OCI-LY7 (cell line): ENCODE data around the gene FRMD1. TPM values are rescaled to one million over a fixed set of nuclear protein-coding genes. Genes with fewer than 3 reads are reported as not detected.

Experiments
- BruUV-seq: library from RNA; stranded (reverse); fragments of 400-500 nt; replicated peaks from 2 replicates; lab custom pipeline; 2021; lab: Mats Ljungman, UMichigan
- CTCF ChIA-PET: fragments of 300-600 bp; sonication (Branson Sonifier 250); formaldehyde crosslinking; loops from one replicate; lab custom pipeline; 2022; ENCODE audit warnings: antibody characterized with exemption; ENCODE audit not compliant: unreplicated experiment; lab: Charles Lee
- POLR2A ChIA-PET: fragments of 300-600 bp; sonication (Branson Sonifier 250); formaldehyde crosslinking; loops from one replicate; lab custom pipeline; 2022; ENCODE audit warnings: antibody characterized with exemption; lab: Charles Lee
- DNase-seq: peaks from one replicate; pipeline ENCODE4 v3.0.0-alpha.2; 2015; ENCODE audit warnings: low spot score
- H2AFZ ChIP-seq: fragments of 200-600 bp; sonication (generic), shearing (Covaris generic); 2 replicates; pipeline ENCODE4 v1.6.1; 2014; ENCODE audit warnings: mild to moderate bottlenecking, antibody characterized with exemption, low read length, moderate library complexity
- H3K27ac ChIP-seq: fragments of 200-600 bp; sonication (generic); 2 replicates; pipeline ENCODE4 v1.5.1; 2014; ENCODE audit warnings: mixed run types, low read depth, mild to moderate bottlenecking, moderate library complexity, low read length, inconsistent platforms; ENCODE audit not compliant: poor library complexity, severe bottlenecking
- H3K36me3 ChIP-seq: fragments of 200-600 bp; sonication (generic); 2 replicates; pipeline ENCODE4 v1.6.1; 2014; ENCODE audit warnings: mild to moderate bottlenecking, antibody characterized with exemption, low read length, moderate library complexity, mixed read lengths; ENCODE audit not compliant: insufficient read depth
- H3K4me1 ChIP-seq: fragments of 200-600 bp; sonication (generic); 2 replicates; pipeline ENCODE4 v1.5.1; 2014; ENCODE audit warnings: mild to moderate bottlenecking, low read length; ENCODE audit not compliant: insufficient read depth, poor library complexity, severe bottlenecking
- H3K4me2 ChIP-seq: fragments of 200-600 bp; sonication (generic); 2 replicates; pipeline ENCODE4 v1.6.1; 2014; ENCODE audit warnings: mild to moderate bottlenecking, low read length
- H3K4me3 ChIP-seq: fragments of 200-600 bp; sonication (generic); 2 replicates; pipeline ENCODE4 v1.5.1; 2014; ENCODE audit warnings: mild to moderate bottlenecking, low read depth, low read length; ENCODE audit not compliant: poor library complexity, severe bottlenecking
- H3K79me2 ChIP-seq: fragments of 200-600 bp; sonication (generic); 2 replicates; pipeline ENCODE4 v1.6.1; 2016; ENCODE audit warnings: low read depth, mild to moderate bottlenecking, low read length, moderate library complexity, mixed read lengths; ENCODE audit not compliant: insufficient read depth
- H3K9me2 ChIP-seq: fragments of 200-600 bp; sonication (generic); 2 replicates; pipeline ENCODE4 v1.6.1; 2016; ENCODE audit warnings: mild to moderate bottlenecking, low read length, mixed read lengths; ENCODE audit not compliant: insufficient read depth
- H3K9me3 ChIP-seq: fragments of 200-600 bp; sonication (generic); 2 replicates; pipeline ENCODE4 v1.6.1; 2014; ENCODE audit warnings: mild to moderate bottlenecking, mixed run types, low read length, mixed read lengths
- H4K20me1 ChIP-seq: fragments of 200-600 bp; sonication (generic); 2 replicates; pipeline ENCODE4 v1.6.1; 2014; ENCODE audit warnings: mild to moderate bottlenecking, antibody characterized with exemption, low read length, moderate library complexity, mixed read lengths; ENCODE audit not compliant: insufficient read depth
- EZH2phosphoT487 ChIP-seq: fragments of 200-600 bp; sonication (generic); IDR thresholded peaks from 2 replicates; pipeline ENCODE4 v1.6.1; 2018; ENCODE audit warnings: low read depth, borderline replicate concordance, mild to moderate bottlenecking, mixed run types, antibody characterized with exemption, low read length, moderate library complexity, mixed read lengths
- intact Hi-C: fragments of 100-400 bp; cut with micrococcal nuclease; formaldehyde crosslinking; loops from one replicate; pipeline ENCODE4 v1.10.0; 2022; ENCODE audit not compliant: unreplicated experiment
- total RNA-seq, 2 experiments: library from RNA; depleted of rRNA in 1 of 2; stranded (reverse); fragments of >200 nt in 1 of 2; shearing (Covaris generic) in 1 of 2; gene quantifications; 2 replicates each; pipeline ENCODE4 v1.2.3, GENCODE V29; 2014 to 2022
- TF ChIP-seq, protein P1 (sequence below): fragments of 200-600 bp; sonication (generic); conservative IDR thresholded peaks from 2 replicates; pipeline ENCODE4 v1.5.1; 2014; ENCODE audit warnings: mild to moderate bottlenecking, antibody characterized with exemption, low read length, moderate library complexity, mixed read lengths

The FRMD1 gene
- total RNA-seq, 2 experiments from 2014 or later, result not detected

DNA sequence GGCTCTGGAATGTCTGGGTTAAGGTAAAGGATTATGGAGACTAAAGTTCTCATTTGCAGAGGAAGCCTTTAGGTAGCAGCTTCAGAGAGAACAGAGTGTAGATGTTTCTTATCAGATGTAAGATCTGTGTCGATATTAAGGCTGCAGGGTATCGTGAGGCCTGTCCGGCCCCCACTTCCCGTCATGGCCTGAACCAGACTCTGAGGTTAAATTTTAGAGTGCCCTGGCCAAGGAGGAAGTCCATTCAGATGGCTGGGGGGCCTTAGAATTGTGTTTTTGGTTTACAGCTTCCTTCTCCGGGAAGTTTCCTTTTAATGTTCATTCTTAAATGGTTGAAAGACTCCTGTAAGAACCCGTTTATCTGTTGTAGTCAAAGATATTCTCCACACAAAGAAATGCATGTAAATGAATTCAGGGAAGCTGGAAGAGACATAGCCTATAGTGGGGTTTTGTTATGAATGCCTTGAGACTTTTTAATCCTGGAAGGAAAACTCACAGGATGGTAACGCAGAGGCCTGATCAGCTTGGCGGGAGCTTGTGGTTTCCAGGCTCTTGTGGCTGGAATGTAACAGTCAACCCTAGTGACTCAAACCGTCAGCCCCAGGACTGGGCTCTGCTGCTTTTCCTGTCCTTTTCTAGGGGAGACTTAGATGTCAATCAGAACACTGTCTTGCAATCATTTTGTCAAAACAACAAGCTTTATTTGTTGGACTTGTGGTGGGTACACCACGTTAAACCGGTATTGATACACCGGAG, 46.8 kb downstream of the FRMD1 start:
- BruUV-seq, result no TSS peak
- H4K20me1 ChIP-seq, result no peaks in the 10 kb centered on the region
- H3K36me3 ChIP-seq, result no peaks in the 10 kb centered on the region
- no peak overlapping the region for H2AFZ ChIP-seq
- ChIA-PET POLR2A (no interaction called here), CTCF (no interaction called here)
- H3K4me2 ChIP-seq, result no peak overlapping the region
- no peaks in the 10 kb centered on the region for H3K4me1 ChIP-seq
- H3K9me3 ChIP-seq, result no peaks in the 10 kb centered on the region
- H3K79me2 ChIP-seq, result no peaks in the 10 kb centered on the region
- H3K9me2 ChIP-seq, result no peaks in the 10 kb centered on the region
- TF ChIP-seq EZH2phosphoT487, result no peak
- TF ChIP-seq, protein P1, sequence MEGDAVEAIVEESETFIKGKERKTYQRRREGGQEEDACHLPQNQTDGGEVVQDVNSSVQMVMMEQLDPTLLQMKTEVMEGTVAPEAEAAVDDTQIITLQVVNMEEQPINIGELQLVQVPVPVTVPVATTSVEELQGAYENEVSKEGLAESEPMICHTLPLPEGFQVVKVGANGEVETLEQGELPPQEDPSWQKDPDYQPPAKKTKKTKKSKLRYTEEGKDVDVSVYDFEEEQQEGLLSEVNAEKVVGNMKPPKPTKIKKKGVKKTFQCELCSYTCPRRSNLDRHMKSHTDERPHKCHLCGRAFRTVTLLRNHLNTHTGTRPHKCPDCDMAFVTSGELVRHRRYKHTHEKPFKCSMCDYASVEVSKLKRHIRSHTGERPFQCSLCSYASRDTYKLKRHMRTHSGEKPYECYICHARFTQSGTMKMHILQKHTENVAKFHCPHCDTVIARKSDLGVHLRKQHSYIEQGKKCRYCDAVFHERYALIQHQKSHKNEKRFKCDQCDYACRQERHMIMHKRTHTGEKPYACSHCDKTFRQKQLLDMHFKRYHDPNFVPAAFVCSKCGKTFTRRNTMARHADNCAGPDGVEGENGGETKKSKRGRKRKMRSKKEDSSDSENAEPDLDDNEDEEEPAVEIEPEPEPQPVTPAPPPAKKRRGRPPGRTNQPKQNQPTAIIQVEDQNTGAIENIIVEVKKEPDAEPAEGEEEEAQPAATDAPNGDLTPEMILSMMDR, result no peak
- no peak for DNase-seq
- H3K4me3 ChIP-seq, result no peak overlapping the region
- no peak overlapping the region for H3K27ac ChIP-seq
- intact Hi-C loops, result no loop called here

- H3K4me3 ChIP-seq, result no peak overlapping the region
- DNase-seq, result no peak
- H3K4me2 ChIP-seq, result no peak overlapping the region
- no peaks in the 10 kb centered on the region for H3K79me2 ChIP-seq
- no peaks in the 10 kb centered on the region for H3K4me1 ChIP-seq
- H3K9me3 ChIP-seq, result no peaks in the 10 kb centered on the region
- ChIA-PET POLR2A (no interaction called here), CTCF (no interaction called here)
- TF ChIP-seq, protein P1, result no peak
- no peak for TF ChIP-seq EZH2phosphoT487
- H4K20me1 ChIP-seq, result no peaks in the 10 kb centered on the region
- intact Hi-C loops, result no loop called here
- BruUV-seq, result no TSS peak
- H2AFZ ChIP-seq, result no peak overlapping the region
- no peaks in the 10 kb centered on the region for H3K36me3 ChIP-seq
- no peaks in the 10 kb centered on the region for H3K9me2 ChIP-seq
- H3K27ac ChIP-seq, result no peak overlapping the region
Observed at GRCh38 chr6:168031411-168031971, 47.5 kb downstream of the FRMD1 start.

- Histone ChIP-seq H3K79me2 (no peaks in the 10 kb centered on the region), H3K9me2 (no peaks in the 10 kb centered on the region), H2AFZ (no peak overlapping the region), H3K36me3 (no peaks in the 10 kb centered on the region), H4K20me1 (no peaks in the 10 kb centered on the region), H3K9me3 (no peaks in the 10 kb centered on the region), H3K4me1 (no peaks in the 10 kb centered on the region), H3K4me3 (no peak overlapping the region), H3K27ac (no peak overlapping the region), H3K4me2 (no peak overlapping the region)
- no TSS peak for BruUV-seq
- no peak for DNase-seq
- intact Hi-C loops, result no loop called here
- POLR2A ChIA-PET, result interaction anchor here (0.7 kb wide), 1 partner anchor 1039 kb away, joined by 3 read pairs; no protein-coding TSS in a partner anchor
- TF ChIP-seq, protein P1, result no peak
- no peak for TF ChIP-seq EZH2phosphoT487
- CTCF ChIA-PET, result no interaction called here
Observed at GRCh38 chr6:168030908-168031307, 48.1 kb downstream of the FRMD1 start.
